Fibroblast of lung (primary cell): ENCODE results near the gene PLA2G6. TPM values are rescaled to one million over a fixed set of nuclear protein-coding genes. Genes with fewer than 3 reads are reported as not detected.

Source experiments
- DNase-seq, 2 donors: peaks; one replicate each; pipeline versions ENCODE4 v3.0.0 to v3.0.0-alpha.2; 2010; ENCODE audit warnings: low read depth in 2 of 2
- H2AFZ ChIP-seq: 2 replicates; pipeline ENCODE4 v1.5.1; 2012; ENCODE audit warnings: low read length, control low read depth, inconsistent platforms
- H3K27ac ChIP-seq: 2 replicates; pipeline ENCODE4 v1.5.1; 2011; ENCODE audit warnings: low read length, control low read depth; ENCODE audit not compliant: insufficient read depth
- H3K27me3 ChIP-seq: 2 replicates; pipeline ENCODE4 v1.5.1; 2011; ENCODE audit warnings: mild to moderate bottlenecking, low read length; ENCODE audit not compliant: control insufficient read depth, insufficient read depth
- H3K36me3 ChIP-seq: 2 replicates; pipeline ENCODE4 v1.5.1; 2011; ENCODE audit warnings: low read length; ENCODE audit not compliant: control insufficient read depth, insufficient read depth
- H3K4me1 ChIP-seq: 2 replicates; pipeline ENCODE4 v1.5.1; 2011; ENCODE audit warnings: low read length; ENCODE audit not compliant: control insufficient read depth, insufficient read depth; ENCODE audit errors: extremely low read depth
- H3K4me2 ChIP-seq: 2 replicates; pipeline ENCODE4 v1.5.1; 2011; ENCODE audit warnings: low read length, control low read depth; ENCODE audit not compliant: insufficient read depth; ENCODE audit errors: extremely low read depth
- H3K4me3 ChIP-seq, 4 experiments: fragments of 200-600 bp in 1 of 4; sonication (generic) in 1 of 4; replicated peaks in 1 of 4; 2 replicates each; pipeline ENCODE4 v1.5.1; 2011 to 2016; ENCODE audit warnings: low read length in 4 of 4, low read depth in 3 of 4, mild to moderate bottlenecking in 3 of 4, control low read depth in 2 of 4, inconsistent platforms in 1 of 4, mixed read lengths in 1 of 4; ENCODE audit not compliant: insufficient read depth in 1 of 4; ENCODE audit errors: control extremely low read depth in 1 of 4
- H3K79me2 ChIP-seq: 2 replicates; pipeline ENCODE4 v1.5.1; 2012; ENCODE audit warnings: mild to moderate bottlenecking, low read length, inconsistent platforms; ENCODE audit not compliant: control insufficient read depth, insufficient read depth
- H3K9ac ChIP-seq: 2 replicates; pipeline ENCODE4 v1.5.1; 2011; ENCODE audit warnings: mild to moderate bottlenecking, low read length, control low read depth; ENCODE audit not compliant: insufficient read depth
- H3K9me3 ChIP-seq: 2 replicates; pipeline ENCODE4 v1.5.1; 2012; ENCODE audit warnings: low read depth, low read length; ENCODE audit not compliant: control insufficient read depth, insufficient read depth
- H4K20me1 ChIP-seq: 2 replicates; pipeline ENCODE4 v1.5.1; 2011; ENCODE audit warnings: low read length; ENCODE audit not compliant: control insufficient read depth, insufficient read depth; ENCODE audit errors: extremely low read depth
- CTCF ChIP-seq, 2 donors: IDR thresholded peaks in 1 of 2; conservative IDR thresholded peaks in 1 of 2; 1 replicate in 1 of 2; 2 replicates in 1 of 2; pipeline ENCODE4 v1.5.1; 2011 to 2012; ENCODE audit warnings: low read length in 2 of 2, control low read depth in 1 of 2, inconsistent platforms in 1 of 2, low read depth in 1 of 2, mild to moderate bottlenecking in 1 of 2
- EZH2 ChIP-seq: IDR thresholded peaks from 2 replicates; pipeline ENCODE4 v1.5.1; 2012; ENCODE audit warnings: low read length, control low read depth, mild to moderate bottlenecking; ENCODE audit errors: missing control alignments
- polyA plus RNA-seq, 2 donors: library from polyadenylated mRNA; depleted of rRNA in 1 of 2; stranded (reverse) in 1 of 2; unstranded in 1 of 2; fragments of >200 nt; gene quantifications; 2 replicates each; pipeline ENCODE4 v1.2.1, GENCODE V29; 2011 to 2012; ENCODE audit warnings: missing spikeins in 1 of 2
- total RNA-seq: library from RNA; depleted of rRNA; stranded (reverse); fragments of >200 nt; gene quantifications from 2 replicates; pipeline ENCODE4 v1.2.1, GENCODE V29; 2014

The PLA2G6 gene
- total and polyA plus RNA-seq, 2 donors (not counting 1 experiment from before 2014, with no cell fraction given): 4.8 to 29.9 TPM

GRCh38 chr22:38110863-38111852, 70.5 kb downstream of the PLA2G6 start:
- H3K79me2 ChIP-seq: no peaks in the 10 kb centered on the region
- H3K4me1 ChIP-seq: no peaks in the 10 kb centered on the region
- H4K20me1 ChIP-seq: no peaks in the 10 kb centered on the region
- H3K27ac ChIP-seq: no peak overlapping the region
- no peak overlapping the region for H3K4me2 ChIP-seq
- TF ChIP-seq EZH2 (no peak), CTCF (conservative IDR thresholded peaks at IDR 0.05 in 1 of 2, IDR thresholded peaks at IDR 0.05 in 1 of 2; ENCODE audit: low read depth in 1 of 2, low read length in 2 of 2) (no peak)
- no peak for DNase-seq
- no peak overlapping the region for H3K4me3 ChIP-seq
- H3K9me3 ChIP-seq: no peaks in the 10 kb centered on the region
- H2AFZ ChIP-seq: no peak overlapping the region
- no peaks in the 10 kb centered on the region for H3K27me3 ChIP-seq
- H3K9ac ChIP-seq: no peak overlapping the region
- H3K36me3 ChIP-seq: no peaks in the 10 kb centered on the region

GRCh38 chr22:38110008-38110862, 71.4 kb downstream of the PLA2G6 start, which contains the start of gene BAIAP2L2:
TSS of gene BAIAP2L2 (minus strand) at chr22:38110684. CDS start at chr22:38110525, 159 bp downstream.
- Histone ChIP-seq H4K20me1 (no peaks in the 10 kb centered on the region), H3K4me2 (no peak within 1 kb of the TSS), H3K9ac (no peak within 1 kb of the TSS), H3K9me3 (no peaks in the 10 kb centered on the region), H3K27me3 (no peaks in the 10 kb centered on the region), H3K36me3 (no peaks in the 10 kb centered on the region), H3K4me1 (no peaks in the 10 kb centered on the region), H3K4me3 (no peak within 1 kb of the TSS), H2AFZ (no peak within 1 kb of the TSS), H3K79me2 (no peaks in the 10 kb centered on the region), H3K27ac (no peak within 1 kb of the TSS)
- no peak for TF ChIP-seq CTCF (conservative IDR thresholded peaks at IDR 0.05 in 1 of 2, IDR thresholded peaks at IDR 0.05 in 1 of 2; ENCODE audit: low read depth in 1 of 2, low read length in 2 of 2)
- TF ChIP-seq EZH2: no peak
- no peak for DNase-seq
